A673 (cell line): ENCODE data around the gene HGFAC. TPM values are rescaled to one million over a fixed set of nuclear protein-coding genes. Genes with fewer than 3 reads are reported as not detected.

ENCODE experiments used
- BruUV-seq: library from RNA; stranded (reverse); fragments of 400-500 nt; replicated peaks from 2 replicates; lab custom pipeline; 2021; lab: Mats Ljungman, UMichigan
- CTCF ChIA-PET: fragments of 300-600 bp; sonication (Branson Sonifier 250); formaldehyde crosslinking; loops from one replicate; lab custom pipeline; 2022; ENCODE audit warnings: antibody characterized with exemption; lab: Charles Lee
- POLR2A ChIA-PET: fragments of 300-600 bp; sonication (Branson Sonifier 250); formaldehyde crosslinking; loops from one replicate; lab custom pipeline; 2022; ENCODE audit warnings: antibody characterized with exemption; ENCODE audit not compliant: low non-redundant PET; lab: Charles Lee
- DNase-seq: peaks from one replicate; pipeline ENCODE4 v3.0.0-alpha.2; 2015; ENCODE audit warnings: low spot score
- H3K27ac ChIP-seq: fragments of 200-600 bp; sonication (generic); 2 replicates; pipeline ENCODE4 v1.5.1; 2016; ENCODE audit warnings: mixed run types, low read depth, mild to moderate bottlenecking, mixed read lengths, antibody characterized with exemption, low read length; ENCODE audit not compliant: poor library complexity, severe bottlenecking
- H3K27me3 ChIP-seq: fragments of 200-600 bp; sonication (generic); replicated peaks from 2 replicates; pipeline ENCODE4 v1.6.1; 2017; ENCODE audit warnings: mixed run types, low read depth, mild to moderate bottlenecking, mixed read lengths, antibody characterized with exemption, low read length; ENCODE audit not compliant: insufficient read depth, poor library complexity
- H3K36me3 ChIP-seq: fragments of 200-600 bp; sonication (generic); 2 replicates; pipeline ENCODE4 v1.6.1; 2016; ENCODE audit warnings: mixed run types, mild to moderate bottlenecking, mixed read lengths, antibody characterized with exemption, low read length; ENCODE audit not compliant: insufficient read depth, poor library complexity, severe bottlenecking
- H3K4me1 ChIP-seq: fragments of 200-600 bp; sonication (generic); 2 replicates; pipeline ENCODE4 v1.6.1; 2017; ENCODE audit warnings: mixed run types, mild to moderate bottlenecking, mixed read lengths, antibody characterized with exemption, low read length; ENCODE audit not compliant: insufficient read depth, poor library complexity, severe bottlenecking
- H3K4me3 ChIP-seq: fragments of 200-600 bp; sonication (generic); 2 replicates; pipeline ENCODE4 v1.5.1; 2016; ENCODE audit warnings: low read depth, mixed run types, mild to moderate bottlenecking, mixed read lengths, low read length; ENCODE audit not compliant: poor library complexity, severe bottlenecking
- H3K9me3 ChIP-seq: fragments of 200-600 bp; sonication (generic); 2 replicates; pipeline ENCODE4 v1.6.1; 2016; ENCODE audit warnings: mixed run types, low read depth, mild to moderate bottlenecking, mixed read lengths, antibody characterized with exemption, low read length; ENCODE audit not compliant: poor library complexity, severe bottlenecking
- CTCF ChIP-seq: fragments of 300-800, 200-600 bp; sonication (generic); conservative IDR thresholded peaks from 2 replicates; pipeline ENCODE4 v1.5.1; 2017; ENCODE audit warnings: low read depth, mild to moderate bottlenecking, antibody characterized with exemption, low read length, moderate library complexity, mixed read lengths
- EZH2 ChIP-seq: fragments of 200-600 bp; sonication (generic); IDR thresholded peaks from 2 replicates; pipeline ENCODE4 v1.6.1; 2017; ENCODE audit warnings: borderline replicate concordance, low read depth, mild to moderate bottlenecking, mixed read lengths, antibody characterized with exemption, low read length; ENCODE audit not compliant: poor library complexity, severe bottlenecking
- intact Hi-C: fragments of 100-400 bp; cut with micrococcal nuclease; formaldehyde crosslinking; loops from one replicate; pipeline ENCODE4 v1.10.0; 2022; ENCODE audit not compliant: unreplicated experiment
- total RNA-seq: library from RNA; stranded (reverse); gene quantifications from 2 replicates; pipeline ENCODE4 v1.2.3, GENCODE V29; 2021

HGFAC gene
- total RNA-seq, 1 experiment from 2014 or later, result 4.8 TPM

DNA sequence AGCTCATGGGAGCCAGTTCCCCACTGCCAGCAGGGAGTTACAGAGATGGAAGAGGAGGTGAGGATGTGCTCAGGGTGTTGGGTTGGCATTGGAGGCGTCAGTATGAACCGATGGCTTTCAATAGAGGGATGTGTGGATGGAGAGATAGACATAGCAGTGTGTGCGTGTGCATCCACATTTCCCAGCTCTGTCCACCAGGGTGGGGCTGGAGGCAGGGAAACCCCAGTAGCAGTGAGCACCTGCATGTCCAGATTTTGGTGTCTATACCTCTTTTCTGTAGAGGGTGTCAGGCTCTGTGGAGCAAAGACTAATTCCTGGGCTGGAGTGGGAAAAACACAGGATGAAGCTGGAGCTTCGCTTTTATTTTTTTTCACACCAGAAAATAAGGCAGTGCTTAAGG lies 37.2 kb upstream of the HGFAC start:
- no peaks in the 10 kb centered on the region for H3K36me3 ChIP-seq
- TF ChIP-seq EZH2 (no peak), CTCF (no peak)
- H3K4me3 ChIP-seq, result no peak overlapping the region
- peaks cover 15% of the 10 kb centered on the region for H3K4me1 ChIP-seq
- H3K9me3 ChIP-seq, result peaks cover 4% of the 10 kb centered on the region
- DNase-seq, result no peak
- CTCF ChIA-PET, result no interaction called here
- intact Hi-C loops, result no loop called here
- H3K27me3 ChIP-seq, result no peaks in the 10 kb centered on the region
- no peak overlapping the region for H3K27ac ChIP-seq
- BruUV-seq, result no TSS peak
- POLR2A ChIA-PET, result no interaction called here

- Histone ChIP-seq H3K4me3 (no peak overlapping the region), H3K27ac (no peak overlapping the region), H3K27me3 (no peaks in the 10 kb centered on the region), H3K9me3 (peaks cover 4% of the 10 kb centered on the region), H3K4me1 (peaks cover 21% of the 10 kb centered on the region), H3K36me3 (no peaks in the 10 kb centered on the region)
- BruUV-seq, result no TSS peak
- ChIA-PET CTCF (no interaction called here), POLR2A (no interaction called here)
- intact Hi-C loops, result no loop called here
- no peak for TF ChIP-seq EZH2
- no peak for TF ChIP-seq CTCF
- no peak for DNase-seq
These were observed 36.6 kb upstream of the HGFAC start for GRCh38 chr4:3405176-3405575.

- Histone ChIP-seq H3K9me3 (peaks cover 4% of the 10 kb centered on the region), H3K27me3 (no peaks in the 10 kb centered on the region), H3K4me3 (no peak overlapping the region), H3K27ac (no peak overlapping the region), H3K36me3 (no peaks in the 10 kb centered on the region), H3K4me1 (peaks cover 21% of the 10 kb centered on the region)
- BruUV-seq, result no TSS peak
- intact Hi-C loops, result no loop called here
- no peak for DNase-seq
- ChIA-PET POLR2A (no interaction called here), CTCF (no interaction called here)
- TF ChIP-seq CTCF (no peak), EZH2 (no peak)
These were observed 35.7 kb upstream of the HGFAC start for GRCh38 chr4:3406021-3406420.
